Endothelial cell of umbilical vein (primary cell): ENCODE measurements around the gene ALG2. TPM values are rescaled to one million over a fixed set of nuclear protein-coding genes. Genes with fewer than 3 reads are reported as not detected.

Experiments
- BruUV-seq: library from RNA; stranded (reverse); fragments of 400-500 nt; replicated peaks from 2 replicates; lab custom pipeline; 2021; lab: Mats Ljungman, UMichigan
- CTCF ChIA-PET: fragments of 300-600, 350-600 bp; sonication (Branson Sonifier 250); formaldehyde crosslinking; loops from one replicate; lab custom pipeline; 2021; ENCODE audit warnings: antibody characterized with exemption, inconsistent platforms; lab: Charles Lee
- POLR2A ChIA-PET: fragments of 300-600, 350-600 bp; sonication (Branson Sonifier 250); formaldehyde crosslinking; loops from one replicate; lab custom pipeline; 2021; ENCODE audit warnings: antibody characterized with exemption, inconsistent platforms; lab: Charles Lee
- DNase-seq: peaks from one replicate; pipeline ENCODE4 v3.0.0-alpha.2; 2011; ENCODE audit warnings: low read depth, low spot score
- FAIRE-seq: peaks from 2 replicates; lab custom pipeline; 2011; peaks lifted over from hg19 to GRCh38; lab: Jason Lieb, UNC
- H2AFZ ChIP-seq: 2 replicates; pipeline ENCODE4 v1.6.0; 2012; ENCODE audit warnings: low read depth, low read length, control low read depth, inconsistent platforms
- H3K27ac ChIP-seq: 2 replicates; pipeline ENCODE4 v1.5.1; 2011; ENCODE audit warnings: low read depth, mild to moderate bottlenecking, control low read depth, low read length, moderate library complexity; ENCODE audit not compliant: insufficient read depth
- H3K27me3 ChIP-seq, 2 experiments: 2 replicates each; pipeline versions ENCODE4 v1.6.0 to v1.6.1; 2011; ENCODE audit warnings: low read length in 2 of 2, mixed read lengths in 1 of 2; ENCODE audit not compliant: control insufficient read depth in 2 of 2, insufficient read depth in 2 of 2
- H3K36me3 ChIP-seq, 2 experiments: 2 replicates in 1 of 2; 3 replicates in 1 of 2; pipeline ENCODE4 v1.5.1; 2011; ENCODE audit warnings: low read length in 2 of 2, mild to moderate bottlenecking in 1 of 2, moderate library complexity in 1 of 2; ENCODE audit not compliant: control insufficient read depth in 2 of 2, insufficient read depth in 2 of 2; ENCODE audit errors: extremely low read depth in 1 of 2
- H3K4me1 ChIP-seq: 3 replicates; pipeline ENCODE4 v1.5.1; 2011; ENCODE audit warnings: mild to moderate bottlenecking, low read length; ENCODE audit not compliant: control insufficient read depth, insufficient read depth; ENCODE audit errors: extremely low read depth
- H3K4me2 ChIP-seq: 2 replicates; pipeline ENCODE4 v1.6.1; 2011; ENCODE audit warnings: low read length, control low read depth, mixed read lengths; ENCODE audit not compliant: insufficient read depth
- H3K4me3 ChIP-seq, 3 experiments: fragments of 200-600 bp in 1 of 3; sonication (generic), shearing (Covaris generic) in 1 of 3; replicated peaks in 1 of 3; 2 replicates each; pipeline ENCODE4 v1.5.1; 2011 to 2016; ENCODE audit warnings: control low read depth in 3 of 3, low read length in 3 of 3, mild to moderate bottlenecking in 2 of 3, inconsistent platforms in 1 of 3, low read depth in 1 of 3, moderate library complexity in 1 of 3; ENCODE audit not compliant: insufficient read depth in 1 of 3
- H3K79me2 ChIP-seq: 2 replicates; pipeline ENCODE4 v1.6.0; 2012; ENCODE audit warnings: low read length, inconsistent platforms; ENCODE audit not compliant: control insufficient read depth, insufficient read depth
- H3K9ac ChIP-seq: replicated peaks from 2 replicates; pipeline ENCODE3; 2011; ENCODE audit warnings: low read length, control low read depth; ENCODE audit not compliant: insufficient read depth; ENCODE audit errors: extremely low read depth
- H3K9me1 ChIP-seq: replicated peaks from 3 replicates; pipeline ENCODE4 v1.6.0; 2011; ENCODE audit warnings: mild to moderate bottlenecking, low read length; ENCODE audit not compliant: control insufficient read depth, insufficient read depth; ENCODE audit errors: extremely low read depth
- H3K9me3 ChIP-seq: replicated peaks from 2 replicates; pipeline ENCODE4 v1.5.1; 2012; ENCODE audit warnings: low read length, inconsistent platforms; ENCODE audit not compliant: control insufficient read depth, insufficient read depth
- H4K20me1 ChIP-seq: replicated peaks from 2 replicates; pipeline ENCODE3; 2011; ENCODE audit warnings: mild to moderate bottlenecking, low read length; ENCODE audit not compliant: control insufficient read depth, insufficient read depth; ENCODE audit errors: extremely low read depth
- CTCF ChIP-seq, 2 donors: IDR thresholded peaks; 1 replicate in 1 of 2; 2 replicates in 1 of 2; pipeline ENCODE4 v1.5.1; 2011; ENCODE audit warnings: low read length in 2 of 2, mild to moderate bottlenecking in 2 of 2, moderate library complexity in 2 of 2, control low read depth in 1 of 2, inconsistent platforms in 1 of 2, low read depth in 1 of 2; ENCODE audit not compliant: insufficient read depth in 1 of 2; ENCODE audit errors: extremely low read depth in 1 of 2
- EZH2 ChIP-seq: IDR thresholded peaks from 2 replicates; pipeline ENCODE4 v1.6.1; 2012; ENCODE audit warnings: borderline replicate concordance, low read depth, mild to moderate bottlenecking, moderate library complexity, low read length, inconsistent platforms; ENCODE audit not compliant: severe bottlenecking
- FOS ChIP-seq: IDR thresholded peaks from 2 replicates; pipeline ENCODE4 v1.6.1; 2011; ENCODE audit warnings: mild to moderate bottlenecking, low read length, moderate library complexity, borderline replicate concordance; ENCODE audit not compliant: insufficient read depth
- GATA2 ChIP-seq: IDR thresholded peaks from 2 replicates; pipeline ENCODE4 v1.7.0; 2011; ENCODE audit warnings: low read depth, mild to moderate bottlenecking, moderate library complexity, mixed read lengths, low read length; ENCODE audit not compliant: insufficient read length, insufficient read depth
- JUN ChIP-seq: IDR thresholded peaks from 2 replicates; pipeline ENCODE4 v1.6.1; 2011; ENCODE audit warnings: borderline replicate concordance, low read depth; ENCODE audit not compliant: insufficient read length, insufficient read depth
- MYC ChIP-seq: IDR thresholded peaks from one replicate; pipeline ENCODE4 v1.6.1; 2011; ENCODE audit warnings: mild to moderate bottlenecking, low read depth, low read length
- POLR2A ChIP-seq: IDR thresholded peaks from 2 replicates; pipeline ENCODE4 v1.6.1; 2012; ENCODE audit warnings: low read depth, mild to moderate bottlenecking, control low read depth, low read length
- POLR2AphosphoS5 ChIP-seq: IDR thresholded peaks from 2 replicates; pipeline ENCODE4 v1.6.1; 2012; ENCODE audit warnings: low read depth, mild to moderate bottlenecking, control low read depth, low read length, moderate library complexity; ENCODE audit not compliant: insufficient read depth
- dilution Hi-C: fragments of 300-500 bp; cut with MboI; formaldehyde crosslinking; loops from one replicate; pipeline ENCODE4 v1.15.0; 2019; ENCODE audit warnings: low sequenced_read_pairs; ENCODE audit not compliant: extremely low pct_ligation_motif_present
- intact Hi-C: fragments of 100-400 bp; cut with micrococcal nuclease; formaldehyde crosslinking; loops from one replicate; pipeline ENCODE4 v1.10.0; 2022
- polyA plus RNA-seq, 4 experiments: library from polyadenylated mRNA; depleted of rRNA in 3 of 4; stranded (reverse) in 3 of 4; unstranded in 1 of 4; fragments of >200 nt; gene quantifications; 2 replicates each; pipeline versions ENCODE4 v1.2.1 to v1.2.3, GENCODE V29; 2011 to 2012; ENCODE audit warnings: missing spikeins in 1 of 4
- total RNA-seq: library from RNA; stranded (reverse); gene quantifications from 2 replicates; pipeline ENCODE4 v1.2.3, GENCODE V29; 2021
- TF ChIP-seq, protein P1 (sequence below): IDR thresholded peaks from 2 replicates; pipeline ENCODE4 v1.6.1; 2011; ENCODE audit not compliant: insufficient read depth, insufficient read length

ALG2 gene
- total and polyA plus RNA-seq, 2 donors (not counting 3 experiments of a cell fraction or from before 2014, with no cell fraction given) = 32.4 to 40.7 TPM

- ChIA-PET POLR2A (no interaction called here), CTCF (no interaction called here)
- H2AFZ ChIP-seq = no peak overlapping the region
- H3K27ac ChIP-seq = no peak overlapping the region
- H3K4me2 ChIP-seq = no peak overlapping the region
- H3K79me2 ChIP-seq = no peaks in the 10 kb centered on the region
- H3K9me3 ChIP-seq = no peaks in the 10 kb centered on the region
- FAIRE-seq (no peak), DNase-seq (no peak)
- H3K9me1 ChIP-seq = no peaks in the 10 kb centered on the region
- no peak overlapping the region for H3K4me3 ChIP-seq
- peaks cover 6% of the 10 kb centered on the region for H3K4me1 ChIP-seq
- BruUV-seq = no TSS peak
- H3K36me3 ChIP-seq = no peaks in the 10 kb centered on the region
- no peak overlapping the region for H3K9ac ChIP-seq
- dilution Hi-C loops (no loop called here), intact Hi-C loops (no loop called here)
- no peaks in the 10 kb centered on the region for H4K20me1 ChIP-seq
- H3K27me3 ChIP-seq = no peaks in the 10 kb centered on the region
- TF ChIP-seq CTCF (IDR thresholded peaks at IDR 0.05; ENCODE audit: extremely low read depth in 1 of 2, insufficient read depth in 1 of 2, low read depth in 1 of 2, low read length in 2 of 2) = no peak
- no peak for TF ChIP-seq EZH2
- TF ChIP-seq FOS = no peak
- no peak for TF ChIP-seq MYC
- TF ChIP-seq, protein P1, sequence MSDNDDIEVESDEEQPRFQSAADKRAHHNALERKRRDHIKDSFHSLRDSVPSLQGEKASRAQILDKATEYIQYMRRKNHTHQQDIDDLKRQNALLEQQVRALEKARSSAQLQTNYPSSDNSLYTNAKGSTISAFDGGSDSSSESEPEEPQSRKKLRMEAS = no peak
- no peak for TF ChIP-seq GATA2
- TF ChIP-seq POLR2AphosphoS5 = no peak
- TF ChIP-seq JUN = no peak
- TF ChIP-seq POLR2A = no peak
Observed at GRCh38 chr9:99261923-99262322, 40.2 kb upstream of the ALG2 start.
